Measurements from ENCODE around the gene ZNF790. TPM values are rescaled to one million over a fixed set of nuclear protein-coding genes. Genes with fewer than 3 reads are reported as not detected.
A peak's percentile ranks its signal among the peaks of the same experiment; 100 is the strongest.

ZNF790 gene
- total and polyA plus RNA-seq, 2 of the 13 experiments (the other 11 are each of a cell fraction or from before 2014, with no cell fraction given) = 1.3 to 5.3 TPM

- no peak; the same call in 1 of the 2 replicates for TF ChIP-seq ZXDC (CRISPR knock-in tag; IDR thresholded peaks at IDR 0.05)
- no peak for TF ChIP-seq PAWR (CRISPR knock-in tag; IDR thresholded peaks at IDR 0.05; ENCODE audit: borderline replicate concordance)
- TF ChIP-seq ZBTB4 (CRISPR knock-in tag; IDR thresholded peaks at IDR 0.05; ENCODE audit: borderline replicate concordance) = 0 out of 2 replicates have a peak, but pooled peaks have one; percentile 27
- TF ChIP-seq ZNF451 (CRISPR knock-in tag; IDR thresholded peaks at IDR 0.05) = peak; percentile 37; the same call in 1 of the 2 replicates
- no peak for TF ChIP-seq ZFP36 (IDR thresholded peaks at IDR 0.05; ENCODE audit: borderline replicate concordance, low read depth, low read length, partially characterized antibody)
- TF ChIP-seq ZNF569 (CRISPR knock-in tag; IDR thresholded peaks at IDR 0.05; ENCODE audit: borderline replicate concordance) = no peak
- TF ChIP-seq FOXO1 (CRISPR knock-in tag; IDR thresholded peaks at IDR 0.05) = peak; percentile 35; the same call in 1 of the 2 replicates
- peak; percentile 57; the same call in 1 of the 2 replicates for TF ChIP-seq ZNF121 (CRISPR knock-in tag; IDR thresholded peaks at IDR 0.05)
- no peak for TF ChIP-seq ZNF740 (CRISPR knock-in tag; IDR thresholded peaks at IDR 0.05)
- TF ChIP-seq TOPORS (CRISPR knock-in tag; IDR thresholded peaks at IDR 0.05) = no peak
- TF ChIP-seq AHR (CRISPR knock-in tag; IDR thresholded peaks at IDR 0.05) = 0 out of 2 replicates have a peak, but pooled peaks have one; percentile 35
- TF ChIP-seq GRHL1 (CRISPR knock-in tag; conservative IDR thresholded peaks at IDR 0.05) = no peak
Measured at GRCh38 chr19:36837906-36838783, at the start of gene ZNF790 (continued).
